ENCODE data around the gene FNDC3B.
A peak's percentile ranks its signal among the peaks of the same experiment; 100 is the strongest.

FNDC3B gene

GRCh38 chr3:172125963-172126457 is 86.6 kb downstream of the FNDC3B start (continued):
- no peak for TF ChIP-seq GLIS1 (tag by site-specific recombination; IDR thresholded peaks at IDR 0.05)
- peak; percentile 85 for TF ChIP-seq ZBTB17 (tag by site-specific recombination; IDR thresholded peaks at IDR 0.05)
- TF ChIP-seq ZNF266 (tag by site-specific recombination; IDR thresholded peaks at IDR 0.05; ENCODE audit: low read depth): no peak
- TF ChIP-seq KLF16 (tag by site-specific recombination; IDR thresholded peaks at IDR 0.05): no peak
- 0 out of 2 replicates have a peak, but pooled peaks have one; percentile 16 for TF ChIP-seq ZSCAN23 (tag by site-specific recombination; IDR thresholded peaks at IDR 0.05)
- no peak for TF ChIP-seq ZNF114 (tag by site-specific recombination; IDR thresholded peaks at IDR 0.05)
- no peak for TF ChIP-seq ZNF239 (tag by site-specific recombination; IDR thresholded peaks at IDR 0.05)
- no peak for TF ChIP-seq GLIS2 (tag by site-specific recombination; IDR thresholded peaks at IDR 0.05)
- peak; percentile 58; the same call in 1 of the 2 replicates for TF ChIP-seq ZXDB (tag by site-specific recombination; IDR thresholded peaks at IDR 0.05)
- TF ChIP-seq ZNF747 (tag by site-specific recombination; IDR thresholded peaks at IDR 0.05): no peak
- no peak for TF ChIP-seq GLI4 (tag by site-specific recombination; IDR thresholded peaks at IDR 0.05)
- 0 out of 2 replicates have a peak, but pooled peaks have one; percentile 16 for TF ChIP-seq SP3 (tag by site-specific recombination; IDR thresholded peaks at IDR 0.05)
- no peak for TF ChIP-seq ZNF280C (tag by site-specific recombination; IDR thresholded peaks at IDR 0.05)
- peak; percentile 90; the same call in 1 of the 2 replicates for TF ChIP-seq ZSCAN30 (tag by site-specific recombination; IDR thresholded peaks at IDR 0.05)
- peak; percentile 92 for TF ChIP-seq ZNF600 (tag by site-specific recombination; IDR thresholded peaks at IDR 0.05)
- no peak for TF ChIP-seq MYNN (tag by site-specific recombination; IDR thresholded peaks at IDR 0.05; ENCODE audit: borderline replicate concordance)
- peak; percentile 87; the same call in 1 of the 2 replicates for TF ChIP-seq ZNF843 (tag by site-specific recombination; IDR thresholded peaks at IDR 0.05)
- no peak for TF ChIP-seq ZNF16 (tag by site-specific recombination; IDR thresholded peaks at IDR 0.05; ENCODE audit: low read depth)
- TF ChIP-seq ZNF639 (tag by site-specific recombination; IDR thresholded peaks at IDR 0.05): peak; percentile 73
- 0 out of 2 replicates have a peak, but pooled peaks have one; percentile 45 for TF ChIP-seq ZNF184 (tag by site-specific recombination; IDR thresholded peaks at IDR 0.05)
- TF ChIP-seq ZNF169 (tag by site-specific recombination; IDR thresholded peaks at IDR 0.05): no peak
- peak; percentile 44; the same call in 1 of the 2 replicates for TF ChIP-seq ZSCAN4 (tag by site-specific recombination; IDR thresholded peaks at IDR 0.05)
- peak; percentile 36; the same call in 1 of the 2 replicates for TF ChIP-seq ZBTB44 (tag by site-specific recombination; IDR thresholded peaks at IDR 0.05)
- no peak for TF ChIP-seq ZNF510 (tag by site-specific recombination; IDR thresholded peaks at IDR 0.05; ENCODE audit: insufficient replicate concordance)
- no peak for TF ChIP-seq ZNF292 (tag by site-specific recombination; IDR thresholded peaks at IDR 0.05; ENCODE audit: borderline replicate concordance, low read depth)
- TF ChIP-seq KLF17 (tag by site-specific recombination; IDR thresholded peaks at IDR 0.05): peak; percentile 90
- TF ChIP-seq ZNF610 (tag by site-specific recombination; IDR thresholded peaks at IDR 0.05; ENCODE audit: borderline replicate concordance): no peak
- peak; percentile 92 for TF ChIP-seq HIC1 (tag by site-specific recombination; IDR thresholded peaks at IDR 0.05)
